GM19238 (cell line): ENCODE results near the gene MUC5AC.

Experiments used
- DNase-seq: peaks from one replicate; pipeline ENCODE4 v3.0.0; 2011; ENCODE audit warnings: low spot score; ENCODE audit not compliant: insufficient read length

Gene MUC5AC

DNA sequence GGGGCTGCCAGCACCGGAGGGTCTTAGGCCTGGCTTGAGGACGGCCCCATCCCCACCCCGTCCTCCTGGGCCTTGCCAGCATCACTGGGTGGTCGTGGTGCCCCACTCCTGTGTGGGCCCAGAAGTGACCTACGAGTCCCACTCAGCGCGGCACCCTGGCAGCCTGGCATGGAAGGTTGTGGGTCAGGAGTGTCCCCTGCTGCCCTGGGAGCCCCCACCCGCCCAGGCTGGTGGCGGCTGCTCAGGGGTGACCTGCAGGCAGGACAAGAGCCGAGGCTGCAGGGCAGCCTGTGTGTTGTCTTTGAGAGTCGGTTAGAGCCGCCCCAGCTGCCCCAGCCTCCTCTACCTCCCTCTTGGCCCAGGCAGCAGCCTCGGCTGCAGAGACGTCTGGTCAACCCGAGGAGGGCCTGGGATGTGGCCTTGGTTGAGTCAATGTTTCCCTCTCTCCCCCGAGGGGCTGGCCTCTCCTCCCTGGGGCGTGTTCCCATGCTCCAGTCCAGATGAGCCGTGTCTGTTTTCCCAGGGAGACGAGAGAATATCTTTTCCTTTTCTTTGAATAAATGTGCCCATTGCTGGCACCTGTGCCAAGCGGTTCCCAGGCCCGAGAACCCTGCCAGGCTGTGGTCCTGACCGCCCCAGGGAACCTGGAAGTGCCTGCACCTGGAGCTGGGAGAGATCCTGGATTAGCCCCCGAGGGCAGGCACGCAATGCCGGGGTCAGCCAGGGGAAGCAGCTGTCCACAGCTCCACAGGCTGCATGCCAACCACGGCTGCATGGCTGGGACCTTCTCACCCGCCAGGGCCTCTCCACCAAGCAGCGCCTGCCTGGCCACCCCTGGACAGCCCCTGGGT lies 35.7 kb upstream of the MUC5AC start:
- no peak for DNase-seq

DNA sequence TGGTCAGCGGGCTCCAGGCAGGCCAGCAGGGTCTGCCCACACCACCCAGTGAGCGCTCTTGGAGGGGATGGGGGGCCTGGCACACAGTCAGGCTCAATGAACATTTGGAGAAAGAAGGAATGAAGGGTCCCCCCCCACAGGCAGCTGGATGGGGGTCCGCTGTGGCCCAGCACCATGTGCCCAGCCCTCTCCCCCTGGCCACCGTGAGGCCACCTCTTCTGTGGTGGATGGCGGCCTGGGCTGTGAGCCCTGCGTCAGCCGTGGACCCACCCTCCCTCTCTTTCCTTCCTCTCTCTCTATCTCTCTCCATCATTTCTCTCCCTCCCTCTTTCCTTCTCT lies 35.1 kb upstream of the MUC5AC start:
- DNase-seq: no peak

DNA sequence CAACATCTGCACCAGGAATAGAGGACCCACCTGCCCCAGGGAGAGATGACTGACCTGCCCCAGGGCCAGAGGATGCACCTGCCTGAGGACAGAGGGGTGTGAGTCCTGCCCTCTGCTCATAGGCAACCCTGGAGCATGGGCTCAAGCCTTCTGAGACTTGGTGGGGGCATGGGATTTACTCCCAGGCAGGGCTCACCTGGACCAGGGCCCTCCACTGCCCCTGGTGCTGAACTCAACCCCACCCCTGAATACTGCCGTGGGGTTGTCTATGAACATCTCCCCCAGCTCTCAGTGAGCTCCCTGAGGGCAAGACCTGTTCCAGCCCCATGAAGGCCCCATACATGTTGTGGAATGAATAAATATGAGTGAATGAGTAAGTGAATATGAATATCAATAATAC lies 33.8 kb upstream of the MUC5AC start:
- no peak for DNase-seq

DNA sequence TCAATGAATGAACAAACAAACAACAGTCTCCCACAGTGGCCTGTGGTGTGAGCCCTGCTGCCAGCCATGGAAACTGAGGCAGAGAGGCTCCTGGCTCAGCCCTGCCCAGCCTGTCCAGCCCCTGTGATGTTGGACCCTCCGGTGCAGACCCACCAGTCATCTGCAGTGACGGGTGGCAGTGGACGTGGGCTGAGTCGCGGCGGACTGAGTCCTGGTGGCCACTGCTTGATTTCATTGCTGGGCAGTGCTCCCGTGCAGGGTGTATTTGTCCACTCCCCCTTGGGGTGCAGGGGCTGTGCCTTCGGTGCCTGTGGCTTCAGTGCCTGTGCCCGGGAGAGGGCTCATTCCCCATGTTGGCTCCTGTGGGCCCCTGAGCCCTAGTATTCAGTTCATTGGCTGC lies 31.9 kb upstream of the MUC5AC start:
- no peak for DNase-seq

DNA sequence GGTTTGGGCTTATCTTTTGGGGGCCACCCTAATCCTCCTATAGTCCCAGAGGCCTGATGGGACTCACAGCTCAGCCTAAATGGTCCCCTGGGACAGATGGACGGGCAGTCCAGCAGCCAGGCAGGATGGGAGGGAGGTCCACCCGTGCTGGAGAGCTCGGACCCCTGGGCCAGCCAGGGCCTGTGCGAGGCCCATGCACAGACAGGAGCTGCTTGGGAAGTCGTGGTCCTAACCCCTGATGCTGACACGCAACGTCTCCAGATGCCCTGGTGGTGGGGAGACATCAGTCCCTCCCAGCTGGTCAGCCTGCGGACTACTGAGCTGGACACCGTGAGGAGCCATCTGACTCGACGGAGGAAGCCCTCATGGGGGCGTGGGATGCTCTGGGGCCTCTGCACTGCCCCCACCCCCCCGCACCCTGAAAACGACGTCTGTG lies 31.2 kb upstream of the MUC5AC start:
- DNase-seq: no peak

DNA sequence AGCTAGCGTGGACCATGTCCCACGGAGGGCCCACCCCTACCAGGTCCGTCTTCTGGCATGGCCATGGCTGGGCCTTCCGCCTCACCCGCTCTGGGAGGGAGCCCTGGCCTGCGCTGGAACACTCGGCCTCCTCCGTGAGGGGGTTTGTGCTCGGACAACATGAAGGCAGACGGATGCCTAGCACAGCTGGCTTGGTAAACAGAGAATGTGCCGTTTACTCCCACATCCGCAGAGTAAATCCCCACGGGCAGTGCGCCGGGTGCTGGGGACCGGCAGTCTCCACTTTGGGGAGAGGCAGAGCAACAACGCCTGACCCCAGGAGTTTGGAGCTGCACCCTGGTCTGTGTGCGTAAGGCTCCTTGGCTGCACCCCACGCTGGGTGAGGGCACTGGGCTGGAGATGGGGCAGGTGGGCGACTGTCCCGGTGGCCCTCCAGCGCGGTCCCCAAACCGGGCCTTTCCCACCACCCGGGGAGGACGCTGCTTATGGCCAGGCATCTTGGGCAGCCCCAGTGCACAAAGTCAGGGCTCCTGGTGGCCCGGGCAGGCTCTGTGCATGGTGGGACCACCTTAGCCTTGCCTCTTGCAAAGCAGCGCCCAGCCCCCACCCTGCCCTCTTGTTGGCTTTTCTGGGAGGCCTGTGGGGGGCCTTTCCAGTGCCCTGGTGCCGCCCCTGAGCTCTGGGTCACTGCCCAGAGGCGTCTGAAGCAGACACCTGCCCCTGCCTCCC lies 30.7 kb upstream of the MUC5AC start:
- no peak for DNase-seq

DNA sequence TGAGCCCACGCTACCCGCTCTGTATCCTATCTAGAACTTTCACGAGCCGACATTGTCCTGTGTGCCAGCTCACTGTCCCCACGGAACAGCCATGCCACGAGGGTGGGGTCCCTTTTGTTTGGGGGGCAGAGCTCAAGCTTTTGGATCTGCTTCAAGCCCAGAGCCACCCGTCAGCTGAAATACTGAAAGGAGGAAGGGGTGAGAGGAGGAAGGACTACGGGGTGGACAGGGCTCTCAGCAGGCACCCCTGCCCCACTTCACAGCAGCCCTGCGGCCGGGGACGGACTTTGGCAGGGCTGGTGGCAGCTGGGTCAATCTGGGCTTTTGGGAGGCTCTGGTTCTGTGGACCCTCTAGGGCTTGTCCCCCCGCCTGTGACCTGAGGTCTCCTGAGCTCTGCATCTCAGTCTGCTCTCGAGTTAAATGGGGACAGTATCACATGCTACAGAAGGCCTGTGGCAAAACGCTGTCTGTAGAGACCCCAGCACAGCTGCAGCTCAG lies 30.0 kb upstream of the MUC5AC start:
- DNase-seq: no peak

DNA sequence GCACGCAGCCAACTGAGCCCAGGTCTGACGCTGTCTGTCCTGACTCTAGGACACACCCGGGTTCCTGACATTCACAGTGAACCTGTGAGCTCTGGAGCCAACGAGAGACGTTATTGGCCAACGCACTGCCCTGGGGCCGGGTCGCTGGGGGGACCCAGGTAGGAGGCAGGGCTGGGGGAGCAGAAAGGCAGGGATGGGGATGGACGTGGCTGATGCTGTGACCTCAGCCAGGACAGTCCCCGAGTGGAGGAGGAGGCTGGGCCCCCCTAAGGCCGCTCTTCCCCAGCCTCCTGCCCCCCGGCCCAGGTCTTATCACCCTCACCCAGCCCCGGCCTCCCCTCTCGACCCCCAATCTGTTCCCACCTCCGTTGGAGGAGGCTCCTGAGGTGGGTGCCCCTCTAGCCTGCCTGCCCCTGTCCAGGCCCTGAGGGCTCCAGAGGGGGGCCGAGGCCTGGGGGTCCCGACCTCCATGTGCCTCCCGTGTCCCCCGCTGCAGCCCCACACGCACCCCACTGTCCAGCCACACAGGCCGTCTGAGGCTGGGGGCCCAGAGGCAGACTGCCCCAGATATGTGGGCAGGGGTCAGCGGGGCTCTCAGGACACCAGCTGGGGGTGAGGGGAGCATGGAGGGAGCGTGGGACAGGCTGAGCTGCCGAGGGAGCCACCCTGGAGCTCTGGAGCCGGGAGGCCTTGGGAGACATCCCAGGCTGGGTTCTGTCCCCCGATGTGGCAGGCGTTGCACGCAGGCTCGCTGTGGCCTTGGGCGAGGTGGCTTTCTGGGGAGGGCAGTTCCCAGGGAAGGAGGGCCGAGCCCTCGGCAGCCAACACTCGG lies 29.2 kb upstream of the MUC5AC start:
- no peak for DNase-seq

DNA sequence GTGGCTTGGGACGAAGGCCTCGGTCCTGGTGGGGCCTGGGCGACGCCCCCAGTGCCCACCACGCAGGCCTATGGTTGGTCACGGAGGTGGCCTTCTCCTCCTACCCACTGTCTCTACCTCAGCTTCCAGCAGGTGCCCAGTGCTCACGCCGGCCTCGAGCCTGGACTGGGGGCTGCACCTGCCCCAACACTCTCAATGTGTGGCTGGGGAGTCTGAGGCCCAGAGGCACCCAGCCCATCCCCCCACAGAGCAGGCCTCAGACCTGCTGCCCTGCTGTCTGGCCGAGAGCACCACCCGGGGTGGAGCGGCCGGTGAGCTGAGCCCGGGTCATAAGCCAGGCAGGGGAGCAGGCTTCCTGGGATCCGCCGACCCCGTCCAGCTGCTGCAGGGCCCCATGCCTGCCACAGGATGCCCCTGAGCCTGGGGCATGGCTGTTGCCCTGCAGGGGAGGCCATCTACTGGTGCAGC lies 28.6 kb upstream of the MUC5AC start:
- no peak for DNase-seq

DNA sequence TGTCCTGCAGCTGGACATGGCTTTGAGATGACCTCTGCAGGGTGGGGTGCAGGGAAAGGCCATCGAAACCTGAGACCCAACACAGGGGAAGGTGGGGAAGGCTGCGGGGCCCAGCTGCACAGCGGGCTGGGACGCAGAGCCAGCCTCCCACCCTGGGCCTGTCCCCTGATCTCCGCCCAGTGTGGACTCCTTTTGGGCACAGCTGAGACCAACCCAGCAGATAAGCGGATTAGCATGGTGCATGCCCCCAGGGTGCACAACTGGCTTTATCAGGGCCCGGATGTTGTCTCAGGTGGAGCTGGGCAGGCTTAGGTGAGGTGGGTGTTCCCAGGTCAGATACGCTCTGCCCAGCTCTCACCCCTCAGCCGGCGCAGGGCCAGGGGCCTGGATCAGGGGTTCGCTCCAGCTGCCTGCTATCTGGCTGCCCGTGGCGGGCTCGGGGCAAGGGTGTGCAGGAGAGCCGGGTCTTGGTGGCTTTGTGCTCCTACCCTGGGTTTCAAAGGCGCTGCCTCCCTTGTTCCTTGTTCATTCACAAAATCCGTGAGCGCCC lies 28.1 kb upstream of the MUC5AC start:
- no peak for DNase-seq

DNA sequence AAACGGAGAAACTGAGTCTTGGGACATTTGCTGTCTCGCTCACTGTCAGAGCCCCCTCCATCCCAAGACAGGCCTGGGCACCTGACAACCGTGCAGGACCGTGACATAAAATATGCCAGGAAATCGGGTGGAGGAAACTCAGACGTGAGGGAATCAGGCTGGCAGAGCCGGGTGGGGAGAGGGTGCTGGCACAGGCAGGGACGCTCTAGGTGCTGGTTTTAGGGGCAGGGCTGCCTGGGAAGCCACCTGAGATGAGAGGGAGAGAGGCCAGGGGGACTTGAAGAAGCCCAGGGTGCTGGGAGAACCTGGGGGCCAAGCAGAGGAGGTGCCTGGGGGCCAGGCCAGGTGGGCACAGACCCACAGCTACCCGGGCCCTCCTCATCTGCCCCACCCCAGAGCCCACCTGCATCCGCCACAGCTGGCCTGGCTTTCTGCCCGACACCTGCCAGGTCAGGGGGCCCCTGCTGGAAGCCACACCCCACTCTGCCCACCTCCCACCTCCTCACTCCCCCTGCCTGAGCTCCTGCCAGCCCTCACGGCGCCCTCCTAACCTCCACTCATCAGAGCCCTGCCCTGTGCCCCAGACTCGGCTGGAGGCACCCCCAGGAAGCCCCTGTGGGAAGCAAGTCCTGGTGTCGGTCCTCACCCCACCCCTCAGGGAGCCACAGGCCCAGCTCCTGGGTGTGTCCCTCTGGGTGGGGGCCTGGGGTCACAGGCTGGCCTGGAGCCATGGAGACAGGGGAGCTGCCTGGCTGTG lies 27.3 kb upstream of the MUC5AC start:
- DNase-seq: no peak

DNA sequence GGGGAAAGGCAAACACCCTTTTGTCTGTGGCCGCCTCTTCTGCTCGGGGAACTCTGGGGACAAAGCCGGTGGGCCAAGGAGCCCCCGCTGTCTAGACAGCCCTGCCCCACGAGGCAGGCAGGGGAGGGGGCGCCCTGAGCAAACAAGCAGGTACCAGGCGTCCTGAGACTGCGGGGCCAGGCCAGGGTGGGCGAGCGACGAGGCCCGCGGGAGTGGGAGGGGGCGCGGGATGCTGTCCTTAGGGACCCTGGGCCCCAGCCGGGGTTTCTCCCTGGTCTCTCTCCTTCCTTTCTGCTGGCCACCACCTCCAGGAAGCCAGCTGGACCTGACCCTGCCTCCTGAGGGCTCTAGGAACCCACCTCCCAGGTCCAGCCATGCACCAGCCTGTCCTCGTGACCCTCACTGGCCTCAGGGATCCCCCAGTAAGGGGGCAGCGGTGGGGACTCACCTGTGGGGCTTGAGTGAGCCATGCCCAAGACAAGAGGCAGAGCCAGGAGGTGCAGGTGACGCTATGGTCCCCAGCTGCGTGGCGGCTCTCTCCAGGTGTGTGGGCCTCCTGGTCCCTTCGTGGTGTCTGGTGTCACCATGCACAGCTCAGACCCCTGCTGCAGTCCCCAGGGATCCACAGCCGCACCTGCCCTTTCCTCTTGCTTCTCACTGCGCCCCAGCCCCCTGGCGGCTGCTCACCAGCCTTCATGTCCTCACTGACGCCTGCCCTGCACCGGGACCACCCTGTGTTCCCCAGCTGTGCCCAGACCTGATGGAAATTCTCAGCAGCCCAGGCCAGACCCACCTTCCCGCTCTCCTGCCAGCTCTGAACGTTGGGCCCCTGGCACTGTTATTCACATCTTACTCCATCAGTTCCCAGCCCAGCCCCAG lies 26.5 kb upstream of the MUC5AC start:
- DNase-seq: no peak

DNA sequence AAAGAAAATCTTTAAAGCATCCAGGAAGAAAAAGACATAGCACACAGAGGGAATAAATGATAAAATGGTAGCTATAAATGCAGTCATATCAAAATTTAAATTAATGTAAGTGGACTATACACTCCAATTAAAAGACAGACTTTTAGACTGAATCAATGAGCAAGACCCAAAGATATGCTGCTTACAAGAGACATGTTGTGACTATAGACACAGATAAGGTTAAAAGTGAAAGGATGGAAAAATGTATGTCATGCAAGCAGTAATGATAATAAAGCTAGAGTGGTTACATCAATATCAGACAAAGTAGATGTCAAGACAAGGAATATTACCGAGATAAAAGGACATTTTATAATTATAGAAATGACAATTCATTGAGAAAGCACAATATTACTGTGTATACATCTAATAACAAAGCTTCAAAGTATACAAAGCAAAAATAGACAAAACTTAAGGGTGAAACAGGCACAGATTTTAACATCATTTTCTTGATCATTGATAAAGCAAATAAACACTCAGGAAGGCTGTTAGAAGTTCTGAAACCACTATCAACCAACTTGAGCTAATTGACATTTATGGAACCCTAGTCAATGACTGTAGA lies 22.8 kb upstream of the MUC5AC start:
- no peak for DNase-seq

DNA sequence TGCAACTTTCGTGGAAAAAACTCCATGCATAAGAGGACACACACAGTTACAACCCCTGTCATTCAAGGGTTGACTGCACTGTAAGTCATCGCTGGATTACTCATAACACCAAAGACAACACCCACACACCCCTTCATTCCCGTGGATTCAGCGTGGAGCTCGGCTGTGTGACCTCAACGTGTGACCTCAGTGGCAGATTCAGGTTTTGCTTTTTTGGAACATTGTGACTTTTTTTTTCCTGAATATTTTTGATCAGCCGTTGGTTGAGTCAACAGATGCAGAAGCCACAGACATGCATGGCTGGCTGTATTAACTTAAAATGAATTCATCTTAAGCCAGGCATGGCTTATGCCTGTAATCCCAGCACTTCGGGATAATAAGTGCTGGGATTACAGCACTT lies 19.7 kb upstream of the MUC5AC start:
- DNase-seq: no peak

DNA sequence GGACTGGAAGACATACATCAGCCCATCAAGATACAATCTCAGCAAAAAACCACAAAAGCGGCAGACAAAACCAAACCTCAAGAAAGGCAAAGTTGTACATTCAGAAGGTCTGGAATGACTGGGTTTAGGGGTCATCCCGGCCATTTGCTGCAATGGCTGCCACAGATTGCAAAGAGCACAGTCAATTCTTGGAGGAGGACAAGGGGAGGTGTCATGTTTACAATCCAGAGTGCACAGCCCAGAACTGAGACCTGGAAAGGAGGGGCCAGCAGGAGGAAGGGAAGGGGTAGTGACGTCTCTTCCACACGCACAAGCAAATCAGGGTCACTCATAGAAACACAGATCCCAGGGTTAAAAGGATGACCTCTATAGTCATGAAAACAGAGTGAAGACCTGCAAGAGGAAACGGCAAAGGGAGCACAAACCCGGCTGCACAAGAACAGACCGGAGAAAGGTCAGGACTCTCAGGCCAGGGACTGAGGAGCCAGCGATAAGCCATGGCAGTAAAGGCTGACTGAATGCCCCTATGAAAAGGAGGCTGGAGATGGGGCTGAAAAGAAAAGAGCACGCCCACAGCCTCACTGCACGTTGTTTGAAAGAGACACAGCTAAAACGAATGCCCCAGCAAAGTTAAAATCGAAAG lies 18.2 kb upstream of the MUC5AC start:
- DNase-seq: no peak

DNA sequence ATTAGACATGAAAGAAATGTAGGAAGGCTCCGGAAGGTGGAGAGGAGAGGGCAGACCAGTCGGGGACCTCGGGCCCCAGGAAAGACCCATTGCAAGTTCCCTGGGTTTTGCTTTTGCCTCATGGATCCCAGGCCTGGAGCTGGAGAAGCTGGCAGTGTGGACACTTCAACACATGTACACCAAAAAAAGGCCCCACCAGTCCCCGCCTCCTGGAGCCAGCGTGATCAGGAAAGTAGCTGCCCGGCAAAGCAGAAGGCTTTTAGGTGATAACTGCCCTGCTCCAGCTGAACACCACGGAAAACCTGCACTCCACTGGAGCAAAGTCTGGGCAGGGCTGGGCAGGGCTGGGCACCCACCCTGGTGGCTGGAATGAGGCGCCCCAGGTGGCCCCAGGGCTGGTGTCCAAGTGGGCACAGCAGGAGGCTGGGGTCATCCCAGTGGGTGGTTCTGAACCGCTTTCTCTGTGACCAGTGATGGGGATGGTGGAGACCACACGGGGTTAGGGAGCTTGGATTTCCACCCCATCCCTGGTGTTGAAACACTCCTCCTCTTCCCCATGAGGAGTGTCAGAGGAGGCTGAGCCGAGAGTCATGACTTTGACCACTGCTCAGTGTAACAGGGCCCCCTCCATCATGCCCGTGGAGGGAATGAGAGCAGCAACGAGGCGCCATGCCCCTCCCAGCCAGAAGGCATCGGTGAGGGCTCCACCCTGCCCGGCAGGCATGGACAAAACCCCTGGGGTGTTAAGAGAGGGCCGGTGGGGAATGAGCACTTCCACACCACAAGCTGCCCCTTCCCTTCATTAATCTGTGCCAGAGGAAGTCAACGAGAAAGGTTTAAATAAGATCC lies 16.9 kb upstream of the MUC5AC start:
- DNase-seq: no peak

DNA sequence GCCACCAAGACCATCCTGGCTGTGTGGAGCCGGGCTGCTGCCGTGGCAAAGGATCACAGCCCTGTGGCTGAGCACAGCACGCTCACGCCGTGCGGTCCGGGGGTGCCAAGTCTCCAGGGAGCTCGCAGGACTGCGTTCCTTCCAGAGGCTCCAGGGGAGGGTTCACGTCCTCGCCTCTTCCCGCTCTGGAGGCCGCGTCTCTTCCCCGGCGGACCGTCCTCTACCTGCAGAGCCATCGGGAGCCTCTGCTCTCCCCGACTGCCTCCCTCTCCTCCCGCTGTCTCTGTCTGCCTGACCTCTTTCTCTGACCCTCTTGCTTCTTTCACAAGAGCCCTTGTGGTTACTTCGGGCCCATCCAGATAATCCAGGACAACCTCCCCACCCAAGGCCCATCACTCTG lies 11.4 kb upstream of the MUC5AC start:
- DNase-seq: no peak

DNA sequence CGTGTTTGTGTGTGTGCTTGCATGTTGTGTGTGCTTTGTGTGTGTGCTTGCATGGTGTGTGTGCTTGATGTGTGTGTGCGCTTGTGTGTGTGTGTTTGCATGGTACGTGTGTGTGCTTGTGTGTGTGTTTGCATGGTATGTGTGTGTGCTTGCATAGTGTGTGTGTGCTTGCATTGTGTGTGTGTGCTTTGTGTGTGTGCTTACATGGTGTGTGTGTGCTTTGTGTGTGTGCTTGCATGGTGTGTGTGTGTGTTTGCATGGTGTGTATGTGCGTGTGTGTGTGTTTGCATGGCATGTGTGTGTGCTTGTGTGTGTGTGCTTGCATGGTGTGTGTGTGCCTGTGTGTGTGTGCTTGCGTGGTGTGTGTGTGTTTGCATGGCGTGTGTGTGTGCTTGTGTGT lies 10.0 kb upstream of the MUC5AC start:
- DNase-seq: no peak
